ENCODE results near the gene TMEM9. TPM values are rescaled to one million over a fixed set of nuclear protein-coding genes. Genes with fewer than 3 reads are reported as not detected.

The TMEM9 gene
- total and polyA plus RNA-seq, 10 of the 15 experiments (the other 5 are each of a cell fraction or from before 2014, with no cell fraction given): 7.2 to 46.1 (median 17.3) TPM

DNA sequence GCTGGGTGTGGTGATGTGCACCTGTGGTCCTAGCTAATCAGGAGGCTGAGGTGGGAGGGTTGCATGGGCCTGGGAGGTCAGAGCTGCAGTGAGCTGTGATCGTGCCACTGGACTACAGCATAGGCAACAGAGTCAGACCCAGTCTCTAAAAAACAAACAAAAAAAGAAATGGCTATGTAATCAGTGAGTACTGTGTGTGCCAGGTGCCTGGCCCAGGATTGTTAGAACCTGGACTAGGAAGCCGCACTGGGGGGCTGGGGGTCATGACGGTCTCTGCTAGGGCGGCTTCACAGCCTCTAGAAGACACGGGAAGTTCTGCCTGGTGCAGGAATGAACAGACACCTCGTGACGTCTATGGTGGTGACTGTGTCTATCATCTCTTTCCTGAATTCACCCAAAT lies 8.5 kb downstream of the TMEM9 start:
- Histone ChIP-seq H3K79me2 (ENCODE audit: control insufficient read depth, insufficient read depth, low read length) (no peaks in the 10 kb centered on the region), H3K27ac (ENCODE audit: control insufficient read depth, insufficient read depth) (no peak overlapping the region), H3K4me1 (ENCODE audit: control insufficient read depth, insufficient read depth, low read length) (no peaks in the 10 kb centered on the region), H4K20me1 (ENCODE audit: control insufficient read depth, insufficient read depth) (no peaks in the 10 kb centered on the region; the same call in 1 of the 2 replicates), H2AFZ (ENCODE audit: control insufficient read depth, low read depth, low read length) (no peak overlapping the region), H3K9me3 (replicated peaks; ENCODE audit: control insufficient read depth, insufficient read depth, low read length) (no peaks in the 10 kb centered on the region), H3K36me3 (ENCODE audit: control insufficient read depth in 2 of 2, insufficient read depth in 2 of 2, low read length in 1 of 2) (peaks cover 4% of the 10 kb centered on the region in 2 experiments; a peak in 3 of 4 replicates), H3K4me2 (ENCODE audit: control insufficient read depth, insufficient read depth) (no peak overlapping the region), H3K4me3 (no peak overlapping the region), H3K9ac (ENCODE audit: control insufficient read depth, insufficient read depth, low read length) (no peak overlapping the region), H3K27me3 (replicated peaks in 1 of 2; ENCODE audit: control insufficient read depth in 2 of 2, insufficient read depth in 2 of 2, low read length in 1 of 2) (no peaks in the 10 kb centered on the region)
- in situ Hi-C loops (cut with MboI): no loop called here
- WGBS (ENCODE audit: insufficient coverage, insufficient replicate concordance, low lambda C conversion rate, missing lambda C conversion rate): 75% methylated on average over 7 of the region's 7 CpGs
- ATAC-seq: no peak
- no peak for TF ChIP-seq FOS (IDR thresholded peaks at IDR 0.05; ENCODE audit: borderline replicate concordance, extremely low read depth, insufficient read length)
- TF ChIP-seq CBX3 (IDR thresholded peaks at IDR 0.05; ENCODE audit: borderline replicate concordance, low read depth): no peak
- TF ChIP-seq, protein P1, sequence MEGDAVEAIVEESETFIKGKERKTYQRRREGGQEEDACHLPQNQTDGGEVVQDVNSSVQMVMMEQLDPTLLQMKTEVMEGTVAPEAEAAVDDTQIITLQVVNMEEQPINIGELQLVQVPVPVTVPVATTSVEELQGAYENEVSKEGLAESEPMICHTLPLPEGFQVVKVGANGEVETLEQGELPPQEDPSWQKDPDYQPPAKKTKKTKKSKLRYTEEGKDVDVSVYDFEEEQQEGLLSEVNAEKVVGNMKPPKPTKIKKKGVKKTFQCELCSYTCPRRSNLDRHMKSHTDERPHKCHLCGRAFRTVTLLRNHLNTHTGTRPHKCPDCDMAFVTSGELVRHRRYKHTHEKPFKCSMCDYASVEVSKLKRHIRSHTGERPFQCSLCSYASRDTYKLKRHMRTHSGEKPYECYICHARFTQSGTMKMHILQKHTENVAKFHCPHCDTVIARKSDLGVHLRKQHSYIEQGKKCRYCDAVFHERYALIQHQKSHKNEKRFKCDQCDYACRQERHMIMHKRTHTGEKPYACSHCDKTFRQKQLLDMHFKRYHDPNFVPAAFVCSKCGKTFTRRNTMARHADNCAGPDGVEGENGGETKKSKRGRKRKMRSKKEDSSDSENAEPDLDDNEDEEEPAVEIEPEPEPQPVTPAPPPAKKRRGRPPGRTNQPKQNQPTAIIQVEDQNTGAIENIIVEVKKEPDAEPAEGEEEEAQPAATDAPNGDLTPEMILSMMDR (IDR thresholded peaks at IDR 0.05 in 2 of 3, conservative IDR thresholded peaks at IDR 0.05 in 1 of 3; ENCODE audit: control insufficient read depth in 2 of 3, extremely low read depth in 1 of 3, insufficient read depth in 1 of 3, low read depth in 3 of 3, low read length in 3 of 3): no peak
- no peak for TF ChIP-seq MYB (IDR thresholded peaks at IDR 0.05; ENCODE audit: borderline replicate concordance, low read depth, low read length)
- FAIRE-seq: no peak
- RAD21 ChIA-PET (ENCODE audit: unreplicated experiment): no interaction called here
- CTCF ChIA-PET: interaction anchor here (0.9 kb wide), 1 partner anchor 76 kb away, joined by 3 read pairs; no protein-coding TSS in a partner anchor
- DNase-seq (ENCODE audit: low read depth, low spot score): no peak
- SMC1A ChIA-PET (ENCODE audit: uncharacterized antibody, unreplicated experiment): no interaction called here
- no TSS peak for BruUV-seq (replicated peaks)
- POLR2A ChIA-PET: no interaction called here
- intact Hi-C loops (cut with micrococcal nuclease; ENCODE audit: unreplicated experiment): no loop called here

DNA sequence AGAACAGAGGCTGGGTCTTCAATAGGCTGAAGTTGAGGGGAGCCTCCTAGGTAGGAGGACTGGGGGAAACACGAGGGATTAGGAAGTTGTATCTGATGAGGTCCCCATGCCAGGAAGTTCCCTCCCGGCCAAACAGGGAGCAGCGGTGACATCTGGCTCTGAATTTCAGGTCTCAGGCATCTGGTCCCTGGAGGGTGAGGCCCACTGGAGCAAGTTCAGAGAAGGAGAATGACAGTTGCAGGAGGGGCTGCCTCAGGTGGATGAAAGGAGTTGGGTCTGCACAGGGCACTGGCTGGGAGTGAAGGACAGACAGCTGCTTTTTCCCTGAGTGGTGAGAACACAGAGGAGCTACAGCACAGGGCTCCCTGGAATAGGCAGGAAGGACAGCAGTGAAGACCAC lies 9.1 kb downstream of the TMEM9 start:
- no peak overlapping the region for H3K9ac ChIP-seq (ENCODE audit: control insufficient read depth, insufficient read depth, low read length)
- H3K4me2 ChIP-seq (ENCODE audit: control insufficient read depth, insufficient read depth): no peak overlapping the region
- intact Hi-C loops (cut with micrococcal nuclease; ENCODE audit: unreplicated experiment) (no loop called here), in situ Hi-C loops (cut with MboI) (no loop called here)
- no peak for FAIRE-seq
- no peaks in the 10 kb centered on the region for H3K79me2 ChIP-seq (ENCODE audit: control insufficient read depth, insufficient read depth, low read length)
- H3K4me1 ChIP-seq (ENCODE audit: control insufficient read depth, insufficient read depth, low read length): no peaks in the 10 kb centered on the region
- no peaks in the 10 kb centered on the region for H3K27me3 ChIP-seq (replicated peaks in 1 of 2; ENCODE audit: control insufficient read depth in 2 of 2, insufficient read depth in 2 of 2, low read length in 1 of 2)
- ChIA-PET RAD21 (ENCODE audit: unreplicated experiment) (no interaction called here), POLR2A (no interaction called here), CTCF (no interaction called here), SMC1A (ENCODE audit: uncharacterized antibody, unreplicated experiment) (no interaction called here)
- no peaks in the 10 kb centered on the region for H3K9me3 ChIP-seq (replicated peaks; ENCODE audit: control insufficient read depth, insufficient read depth, low read length)
- no TSS peak for BruUV-seq (replicated peaks)
- WGBS (ENCODE audit: insufficient coverage, insufficient replicate concordance, low lambda C conversion rate, missing lambda C conversion rate): 97% methylated on average over 3 of the region's 3 CpGs
- H4K20me1 ChIP-seq (ENCODE audit: control insufficient read depth, insufficient read depth): no peaks in the 10 kb centered on the region; the same call in 1 of the 2 replicates
- no peak overlapping the region for H3K27ac ChIP-seq (ENCODE audit: control insufficient read depth, insufficient read depth)
- peaks cover 4% of the 10 kb centered on the region in 2 experiments; a peak in 3 of 4 replicates for H3K36me3 ChIP-seq (ENCODE audit: control insufficient read depth in 2 of 2, insufficient read depth in 2 of 2, low read length in 1 of 2)
- DNase-seq (ENCODE audit: low read depth, low spot score): no peak
- H2AFZ ChIP-seq (ENCODE audit: control insufficient read depth, low read depth, low read length): no peak overlapping the region
- no peak for ATAC-seq
- no peak overlapping the region for H3K4me3 ChIP-seq
- TF ChIP-seq HCFC1 (IDR thresholded peaks at IDR 0.05; ENCODE audit: low read length): no peak
- TF ChIP-seq SIX5 (IDR thresholded peaks at IDR 0.05; ENCODE audit: low read depth, low read length, severe bottlenecking): no peak
- no peak for TF ChIP-seq NFYB (IDR thresholded peaks at IDR 0.05; ENCODE audit: insufficient read depth, low read depth, low read length)
- TF ChIP-seq, protein P2, sequence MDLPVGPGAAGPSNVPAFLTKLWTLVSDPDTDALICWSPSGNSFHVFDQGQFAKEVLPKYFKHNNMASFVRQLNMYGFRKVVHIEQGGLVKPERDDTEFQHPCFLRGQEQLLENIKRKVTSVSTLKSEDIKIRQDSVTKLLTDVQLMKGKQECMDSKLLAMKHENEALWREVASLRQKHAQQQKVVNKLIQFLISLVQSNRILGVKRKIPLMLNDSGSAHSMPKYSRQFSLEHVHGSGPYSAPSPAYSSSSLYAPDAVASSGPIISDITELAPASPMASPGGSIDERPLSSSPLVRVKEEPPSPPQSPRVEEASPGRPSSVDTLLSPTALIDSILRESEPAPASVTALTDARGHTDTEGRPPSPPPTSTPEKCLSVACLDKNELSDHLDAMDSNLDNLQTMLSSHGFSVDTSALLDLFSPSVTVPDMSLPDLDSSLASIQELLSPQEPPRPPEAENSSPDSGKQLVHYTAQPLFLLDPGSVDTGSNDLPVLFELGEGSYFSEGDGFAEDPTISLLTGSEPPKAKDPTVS (IDR thresholded peaks at IDR 0.05; ENCODE audit: low read depth, low read length): no peak
- TF ChIP-seq, protein P3, sequence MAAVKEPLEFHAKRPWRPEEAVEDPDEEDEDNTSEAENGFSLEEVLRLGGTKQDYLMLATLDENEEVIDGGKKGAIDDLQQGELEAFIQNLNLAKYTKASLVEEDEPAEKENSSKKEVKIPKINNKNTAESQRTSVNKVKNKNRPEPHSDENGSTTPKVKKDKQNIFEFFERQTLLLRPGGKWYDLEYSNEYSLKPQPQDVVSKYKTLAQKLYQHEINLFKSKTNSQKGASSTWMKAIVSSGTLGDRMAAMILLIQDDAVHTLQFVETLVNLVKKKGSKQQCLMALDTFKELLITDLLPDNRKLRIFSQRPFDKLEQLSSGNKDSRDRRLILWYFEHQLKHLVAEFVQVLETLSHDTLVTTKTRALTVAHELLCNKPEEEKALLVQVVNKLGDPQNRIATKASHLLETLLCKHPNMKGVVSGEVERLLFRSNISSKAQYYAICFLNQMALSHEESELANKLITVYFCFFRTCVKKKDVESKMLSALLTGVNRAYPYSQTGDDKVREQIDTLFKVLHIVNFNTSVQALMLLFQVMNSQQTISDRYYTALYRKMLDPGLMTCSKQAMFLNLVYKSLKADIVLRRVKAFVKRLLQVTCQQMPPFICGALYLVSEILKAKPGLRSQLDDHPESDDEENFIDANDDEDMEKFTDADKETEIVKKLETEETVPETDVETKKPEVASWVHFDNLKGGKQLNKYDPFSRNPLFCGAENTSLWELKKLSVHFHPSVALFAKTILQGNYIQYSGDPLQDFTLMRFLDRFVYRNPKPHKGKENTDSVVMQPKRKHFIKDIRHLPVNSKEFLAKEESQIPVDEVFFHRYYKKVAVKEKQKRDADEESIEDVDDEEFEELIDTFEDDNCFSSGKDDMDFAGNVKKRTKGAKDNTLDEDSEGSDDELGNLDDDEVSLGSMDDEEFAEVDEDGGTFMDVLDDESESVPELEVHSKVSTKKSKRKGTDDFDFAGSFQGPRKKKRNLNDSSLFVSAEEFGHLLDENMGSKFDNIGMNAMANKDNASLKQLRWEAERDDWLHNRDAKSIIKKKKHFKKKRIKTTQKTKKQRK (IDR thresholded peaks at IDR 0.05; ENCODE audit: low read depth, low read length): no peak
- TF ChIP-seq HDGF (IDR thresholded peaks at IDR 0.05): no peak
- no peak for TF ChIP-seq LARP7 (IDR thresholded peaks at IDR 0.05)

Measured in GM12878 (cell line).